ENCODE results near the gene DNPH1.

DNPH1 gene

GRCh38 chr6:43228951-43229802 lies at the start of gene DNPH1:
DNPH1 (minus strand) TSS chr6:43229481; CDS start chr6:43229456, 25 bp downstream.
- TF ChIP-seq GATA2 (IDR thresholded peaks at IDR 0.05; ENCODE audit: low read depth, low read length) (no peak), GATA3 (IDR thresholded peaks at IDR 0.05; ENCODE audit: low read depth, low read length) (no peak)

GRCh38 chr6:43278524-43279078 lies 49.3 kb upstream of the DNPH1 start:
- TF ChIP-seq GATA2 (IDR thresholded peaks at IDR 0.05; ENCODE audit: low read depth, low read length) (no peak), GATA3 (IDR thresholded peaks at IDR 0.05; ENCODE audit: low read depth, low read length) (no peak)

GRCh38 chr6:43277643-43278523 lies 48.6 kb upstream of the DNPH1 start:
- TF ChIP-seq GATA2 (IDR thresholded peaks at IDR 0.05; ENCODE audit: low read depth, low read length) (no peak), GATA3 (IDR thresholded peaks at IDR 0.05; ENCODE audit: low read depth, low read length) (no peak)

- TF ChIP-seq GATA2 (IDR thresholded peaks at IDR 0.05; ENCODE audit: low read depth, low read length) (no peak), GATA3 (IDR thresholded peaks at IDR 0.05; ENCODE audit: low read depth, low read length) (no peak)
These were observed 48.0 kb upstream of the DNPH1 start for GRCh38 chr6:43277306-43277642.

- no peak for TF ChIP-seq GATA3 (IDR thresholded peaks at IDR 0.05; ENCODE audit: low read depth, low read length)
- TF ChIP-seq GATA2 (IDR thresholded peaks at IDR 0.05; ENCODE audit: low read depth, low read length): no peak
These were observed 47.5 kb upstream of the DNPH1 start for GRCh38 chr6:43276577-43277305.

GRCh38 chr6:43275801-43276576 lies 46.7 kb upstream of the DNPH1 start:
- TF ChIP-seq GATA3 (IDR thresholded peaks at IDR 0.05; ENCODE audit: low read depth, low read length) (no peak), GATA2 (IDR thresholded peaks at IDR 0.05; ENCODE audit: low read depth, low read length) (no peak)

- TF ChIP-seq GATA2 (IDR thresholded peaks at IDR 0.05; ENCODE audit: low read depth, low read length) (no peak), GATA3 (IDR thresholded peaks at IDR 0.05; ENCODE audit: low read depth, low read length) (no peak)
These were observed 45.8 kb upstream of the DNPH1 start for GRCh38 chr6:43274916-43275597.

GRCh38 chr6:43274127-43274915 lies 45.0 kb upstream of the DNPH1 start:
- TF ChIP-seq GATA3 (IDR thresholded peaks at IDR 0.05; ENCODE audit: low read depth, low read length) (no peak), GATA2 (IDR thresholded peaks at IDR 0.05; ENCODE audit: low read depth, low read length) (no peak)

GRCh38 chr6:43273707-43274106 lies 44.4 kb upstream of the DNPH1 start:
- TF ChIP-seq GATA3 (IDR thresholded peaks at IDR 0.05; ENCODE audit: low read depth, low read length) (no peak), GATA2 (IDR thresholded peaks at IDR 0.05; ENCODE audit: low read depth, low read length) (no peak)

GRCh38 chr6:43271944-43272343 lies 42.7 kb upstream of the DNPH1 start:
- TF ChIP-seq GATA2 (IDR thresholded peaks at IDR 0.05; ENCODE audit: low read depth, low read length): no peak
- TF ChIP-seq GATA3 (IDR thresholded peaks at IDR 0.05; ENCODE audit: low read depth, low read length): no peak

- TF ChIP-seq GATA3 (IDR thresholded peaks at IDR 0.05; ENCODE audit: low read depth, low read length) (no peak), GATA2 (IDR thresholded peaks at IDR 0.05; ENCODE audit: low read depth, low read length) (no peak)
These were observed 42.0 kb upstream of the DNPH1 start for GRCh38 chr6:43271103-43271815.
